ENCODE data around the gene LDB3.
"Not testable (repeated sequence)": the region's sequence is repeated elsewhere in the genome, so short reads cannot be mapped to it uniquely, and the experiment has no call there.

Gene LDB3, protein sequence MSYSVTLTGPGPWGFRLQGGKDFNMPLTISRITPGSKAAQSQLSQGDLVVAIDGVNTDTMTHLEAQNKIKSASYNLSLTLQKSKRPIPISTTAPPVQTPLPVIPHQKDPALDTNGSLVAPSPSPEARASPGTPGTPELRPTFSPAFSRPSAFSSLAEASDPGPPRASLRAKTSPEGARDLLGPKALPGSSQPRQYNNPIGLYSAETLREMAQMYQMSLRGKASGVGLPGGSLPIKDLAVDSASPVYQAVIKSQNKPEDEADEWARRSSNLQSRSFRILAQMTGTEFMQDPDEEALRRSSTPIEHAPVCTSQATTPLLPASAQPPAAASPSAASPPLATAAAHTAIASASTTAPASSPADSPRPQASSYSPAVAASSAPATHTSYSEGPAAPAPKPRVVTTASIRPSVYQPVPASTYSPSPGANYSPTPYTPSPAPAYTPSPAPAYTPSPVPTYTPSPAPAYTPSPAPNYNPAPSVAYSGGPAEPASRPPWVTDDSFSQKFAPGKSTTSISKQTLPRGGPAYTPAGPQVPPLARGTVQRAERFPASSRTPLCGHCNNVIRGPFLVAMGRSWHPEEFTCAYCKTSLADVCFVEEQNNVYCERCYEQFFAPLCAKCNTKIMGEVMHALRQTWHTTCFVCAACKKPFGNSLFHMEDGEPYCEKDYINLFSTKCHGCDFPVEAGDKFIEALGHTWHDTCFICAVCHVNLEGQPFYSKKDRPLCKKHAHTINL

DNA sequence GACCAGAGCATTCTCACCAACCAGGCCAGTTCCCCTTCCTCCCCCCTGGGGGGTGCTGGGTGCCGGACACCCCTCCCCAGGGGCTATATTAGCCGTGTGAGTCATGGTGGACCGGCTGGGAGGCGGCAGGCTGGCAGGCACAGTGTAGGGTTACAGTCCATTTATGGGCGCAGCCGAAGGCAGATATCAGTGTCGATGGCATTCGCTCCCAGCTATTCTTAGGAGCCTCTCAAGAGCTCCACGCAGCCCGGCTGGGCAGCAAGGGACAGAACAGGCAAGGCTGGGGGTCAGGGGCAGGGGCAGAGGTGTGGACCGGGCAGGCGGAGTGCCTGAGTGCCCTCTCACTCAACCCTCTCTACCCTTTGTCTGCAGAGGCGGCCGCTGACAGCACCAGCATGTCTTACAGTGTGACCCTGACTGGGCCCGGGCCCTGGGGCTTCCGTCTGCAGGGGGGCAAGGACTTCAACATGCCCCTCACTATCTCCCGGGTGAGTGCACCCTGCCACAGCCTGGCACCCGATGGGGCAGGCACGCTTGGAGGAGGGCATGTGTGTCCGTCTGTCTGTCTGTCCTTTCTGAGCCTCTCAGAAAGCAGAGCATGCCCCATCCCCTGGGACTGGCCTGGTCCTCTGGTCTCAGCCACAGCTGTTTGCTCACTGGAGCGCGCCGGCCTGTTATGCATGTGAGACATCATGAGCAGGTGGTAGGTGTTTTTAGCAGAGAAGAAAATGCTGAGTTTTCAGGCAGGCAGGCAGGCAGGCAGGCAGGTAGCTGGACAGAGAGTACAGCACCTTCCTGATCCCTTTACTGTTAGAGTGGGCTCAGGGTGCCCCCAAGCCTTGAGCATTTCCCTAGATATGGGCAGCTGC, at the start of gene LDB3:
Gene LDB3 (plus strand): TSS at position 215 of the 869 bp plus-strand sequence. CDS start 181 bp downstream, at position 396.
- no peak for DNase-seq (ENCODE audit: low read depth)

DNA sequence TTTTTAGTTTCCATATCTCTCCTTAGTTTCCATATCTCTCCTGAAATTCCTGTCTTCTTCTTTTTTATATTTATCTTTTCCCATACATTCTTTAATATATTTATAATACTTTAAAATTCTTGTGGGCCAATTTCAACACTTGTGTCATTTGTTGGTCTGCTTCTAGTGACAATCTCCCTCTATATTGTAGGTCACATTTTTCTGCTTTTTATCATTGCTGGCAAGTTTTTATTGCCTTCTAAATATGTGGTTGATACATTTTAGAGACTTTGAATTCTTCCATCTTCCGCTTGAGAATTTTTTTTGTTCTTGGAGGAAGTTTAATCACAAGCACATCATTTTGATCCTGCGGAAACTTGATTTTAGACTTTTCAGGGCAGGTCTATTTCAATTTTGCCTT, 40.0 kb upstream of the LDB3 start:
- no peak for DNase-seq (ENCODE audit: low read depth)

DNA sequence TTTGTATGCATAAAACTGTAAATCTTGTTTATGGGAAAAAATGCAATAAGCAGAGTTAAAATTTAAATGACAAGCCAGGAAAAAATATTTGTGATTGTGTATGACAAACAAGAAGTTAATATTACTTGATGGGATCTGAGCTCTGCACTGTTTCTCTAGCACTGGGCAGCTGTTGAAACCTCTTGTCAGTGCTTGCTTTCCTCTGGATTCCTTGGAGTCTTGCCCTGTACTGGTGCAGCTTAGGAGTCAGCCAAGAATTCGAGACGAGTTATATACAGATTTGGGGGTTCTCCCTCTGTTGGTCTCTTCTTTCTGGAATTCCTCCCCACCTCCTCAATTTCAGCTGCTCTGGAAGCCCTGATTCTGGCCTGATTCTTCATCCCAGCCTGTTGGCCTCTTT, 38.2 kb upstream of the LDB3 start:
- no peak for DNase-seq (ENCODE audit: low read depth)

DNA sequence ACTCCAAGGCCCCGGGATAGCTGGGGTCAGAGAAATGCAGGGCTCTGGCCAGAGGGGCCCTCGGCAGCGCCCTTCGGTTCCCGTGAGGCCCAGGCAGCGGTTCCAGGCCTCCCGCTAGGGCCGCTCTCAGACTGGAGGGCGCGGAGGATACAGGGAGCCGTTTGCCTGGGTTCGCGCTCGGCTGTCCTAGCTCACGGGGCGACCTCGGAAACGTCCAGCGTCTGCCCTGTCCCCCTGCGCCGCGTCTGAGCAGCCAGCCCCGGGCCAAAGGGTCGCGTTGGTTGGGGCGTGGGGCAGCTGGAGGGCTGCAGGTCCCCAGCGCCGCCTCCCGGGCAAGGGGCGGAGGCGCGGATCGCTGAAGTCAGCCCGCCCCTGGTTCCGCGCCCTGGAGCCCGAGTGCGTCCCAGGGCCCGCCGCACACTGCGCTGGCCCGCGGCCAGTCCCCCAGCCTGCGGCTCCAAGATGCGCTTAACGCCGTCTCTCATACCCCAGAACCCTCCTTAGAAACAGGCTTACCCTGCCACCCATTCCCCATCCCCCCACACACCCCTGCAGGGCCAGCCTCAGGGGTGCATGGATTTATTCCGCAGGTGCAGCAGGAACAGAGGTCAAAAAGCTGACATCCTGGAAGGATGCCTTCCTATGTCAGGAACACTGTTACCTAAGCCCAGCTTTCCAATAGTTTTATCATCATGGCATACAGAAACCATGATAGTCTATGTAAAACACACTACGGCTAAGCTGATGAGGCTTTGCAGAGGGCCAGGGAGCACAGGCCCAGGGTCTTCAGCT, 36.1 kb upstream of the LDB3 start:
- DNase-seq (ENCODE audit: low read depth): no peak

DNA sequence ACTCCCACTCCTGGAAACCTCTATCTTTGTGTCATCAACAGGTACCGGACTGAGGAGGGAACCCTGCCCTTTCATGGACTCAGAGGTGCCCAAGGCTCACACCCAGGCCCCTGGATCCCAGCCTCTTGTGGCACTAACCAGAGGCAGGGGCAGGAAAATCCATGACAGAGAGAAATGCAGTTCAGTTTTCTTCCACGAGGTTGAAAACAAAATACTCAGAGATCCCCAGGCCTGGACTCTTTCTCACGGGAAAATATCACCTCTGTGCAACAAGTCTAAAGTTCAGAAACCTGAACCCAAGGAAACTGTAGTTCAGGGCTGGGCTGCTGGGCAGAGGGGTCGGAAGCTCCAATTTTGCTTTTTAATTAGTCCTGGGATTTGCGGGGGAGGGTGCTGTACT, 35.4 kb upstream of the LDB3 start:
- DNase-seq (ENCODE audit: low read depth): no peak

DNA sequence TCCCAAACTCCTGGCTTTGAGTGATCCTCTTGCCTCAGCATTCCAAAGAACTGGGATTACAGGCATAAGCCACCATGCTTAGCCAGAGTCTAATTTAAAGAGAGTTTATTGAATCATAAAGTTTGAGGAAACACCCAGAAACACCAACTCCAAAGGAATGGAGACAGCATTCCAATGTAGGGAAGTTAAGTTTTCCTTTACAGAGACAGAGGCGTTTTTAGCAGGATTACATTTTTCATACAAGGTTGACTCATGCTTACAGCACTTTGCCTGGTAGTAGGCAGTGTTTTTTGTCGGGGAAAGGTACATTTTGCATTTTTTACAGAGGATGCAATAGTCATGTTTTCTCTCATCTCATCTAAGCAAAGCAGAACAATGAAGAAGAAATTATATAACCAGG, 32.9 kb upstream of the LDB3 start:
- DNase-seq (ENCODE audit: low read depth): no peak

DNA sequence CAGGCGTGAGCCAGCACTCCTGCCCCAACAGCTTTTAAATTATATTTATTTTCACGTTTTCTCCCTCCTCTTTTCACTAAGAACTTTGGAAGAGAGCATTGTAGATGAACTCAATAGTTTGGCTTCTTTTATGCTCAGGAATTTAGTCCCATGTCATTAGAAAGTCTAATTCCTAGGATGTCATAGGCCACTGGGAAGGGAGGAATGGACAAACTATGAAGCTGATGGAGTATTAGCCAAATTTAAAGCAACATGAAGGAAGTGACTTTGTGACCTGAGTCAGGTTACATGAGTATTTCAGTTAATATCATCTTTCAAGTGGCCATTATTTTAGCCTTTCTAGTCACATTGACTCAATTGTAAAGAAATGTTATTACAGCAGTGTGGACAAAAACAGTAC, 32.0 kb upstream of the LDB3 start:
- no peak for DNase-seq (ENCODE audit: low read depth)

DNA sequence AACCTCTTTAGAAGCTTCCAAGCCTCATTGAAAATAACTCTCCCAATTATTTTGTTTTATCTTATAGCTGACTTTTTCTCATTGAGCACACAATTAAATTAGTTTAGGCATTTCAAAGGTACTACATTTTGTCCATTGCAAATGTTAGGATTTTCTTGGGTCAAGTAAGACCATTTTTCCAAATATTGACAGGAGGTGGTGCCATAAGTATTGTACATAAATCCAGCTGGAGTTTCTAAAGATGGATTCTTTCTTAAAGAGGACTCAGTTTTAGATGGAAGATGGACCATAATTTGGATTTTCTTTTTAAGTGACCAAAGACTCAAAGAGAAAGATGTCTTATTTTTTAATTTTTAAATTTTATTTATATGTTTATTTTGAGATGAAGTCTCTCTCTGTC, 26.3 kb upstream of the LDB3 start:
- DNase-seq (ENCODE audit: low read depth): no peak

DNA sequence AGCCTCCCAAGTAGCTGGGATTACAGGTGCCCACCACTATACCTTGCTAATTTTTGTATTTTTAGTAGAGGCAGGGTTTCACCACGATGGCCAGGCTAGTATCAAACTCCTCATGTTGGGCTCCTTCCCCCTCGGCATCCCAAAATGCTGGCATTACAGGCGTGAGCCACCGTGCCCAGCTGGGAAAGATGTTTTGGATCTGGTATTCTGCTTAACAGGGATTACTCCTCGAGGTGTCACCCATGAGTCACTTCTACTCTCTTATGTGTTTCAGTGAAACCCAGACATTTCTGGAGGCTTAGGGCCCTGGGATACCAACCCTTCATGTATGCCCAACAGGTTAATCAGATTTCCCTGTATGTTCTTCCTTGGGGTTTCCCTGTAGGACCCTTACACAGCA, 25.8 kb upstream of the LDB3 start:
- DNase-seq (ENCODE audit: low read depth): no peak

DNA sequence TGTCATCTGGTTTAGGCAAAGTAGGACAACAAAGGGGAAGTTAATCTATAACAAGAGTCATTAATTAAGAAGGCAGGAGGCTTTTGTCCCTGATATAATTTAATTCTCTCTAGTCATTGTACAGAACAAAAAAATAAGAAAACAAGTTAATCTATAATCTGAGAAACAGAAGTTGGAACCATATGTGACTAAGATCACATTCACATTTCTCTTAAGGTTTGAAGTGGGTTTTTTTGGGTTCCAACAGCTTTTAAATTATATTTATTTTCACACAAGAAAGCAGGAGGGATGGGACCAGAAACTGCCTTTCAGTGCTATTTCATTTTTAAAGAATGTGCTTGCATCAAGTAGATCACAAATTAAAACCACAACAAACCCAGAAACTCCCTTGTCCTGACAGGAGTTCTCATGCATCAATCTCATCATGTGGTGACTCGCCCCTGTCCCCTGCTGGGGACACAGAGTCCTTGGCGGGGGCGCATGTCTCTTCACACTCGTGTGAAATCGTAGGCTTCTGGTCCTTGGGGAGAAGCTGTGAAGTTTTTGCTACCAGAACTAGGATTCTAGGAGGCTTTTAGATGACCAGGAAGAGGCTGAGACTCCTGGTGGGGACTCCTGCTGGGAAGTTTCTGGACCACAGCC, 24.0 kb upstream of the LDB3 start:
- no peak for DNase-seq (ENCODE audit: low read depth)

DNA sequence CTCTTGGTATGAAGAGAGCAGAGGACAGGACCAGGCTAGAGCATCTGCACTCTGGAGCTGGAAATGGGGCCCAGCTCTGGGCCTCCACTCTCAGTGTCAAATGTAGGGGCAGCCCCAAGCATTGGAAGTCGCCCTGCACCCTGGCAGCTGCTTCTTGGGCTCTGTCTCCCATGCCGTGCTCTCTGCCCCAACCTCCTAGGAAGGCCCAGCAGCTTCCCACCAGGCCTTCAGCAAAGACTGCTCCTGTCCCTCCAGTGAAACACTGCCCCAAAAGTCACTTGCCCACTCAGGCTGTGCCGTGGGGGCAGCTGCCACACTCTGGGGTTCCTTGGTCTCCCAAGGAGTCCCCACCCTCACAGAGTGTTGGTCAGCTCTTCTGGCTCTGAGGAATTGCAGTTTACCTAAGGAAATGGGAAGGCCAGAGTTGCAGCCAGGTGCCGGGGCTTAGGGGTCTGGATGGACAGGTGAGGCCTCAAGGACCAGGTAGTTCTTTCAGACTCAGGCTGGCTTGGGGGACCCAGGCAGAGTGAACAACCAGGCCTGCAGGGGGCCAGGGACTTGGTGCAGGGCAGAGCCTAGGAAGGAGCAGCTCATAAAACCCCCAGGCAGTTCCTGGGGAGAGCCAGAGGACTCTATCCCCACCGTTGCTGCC, 23.4 kb upstream of the LDB3 start:
- DNase-seq (ENCODE audit: low read depth): no peak

DNA sequence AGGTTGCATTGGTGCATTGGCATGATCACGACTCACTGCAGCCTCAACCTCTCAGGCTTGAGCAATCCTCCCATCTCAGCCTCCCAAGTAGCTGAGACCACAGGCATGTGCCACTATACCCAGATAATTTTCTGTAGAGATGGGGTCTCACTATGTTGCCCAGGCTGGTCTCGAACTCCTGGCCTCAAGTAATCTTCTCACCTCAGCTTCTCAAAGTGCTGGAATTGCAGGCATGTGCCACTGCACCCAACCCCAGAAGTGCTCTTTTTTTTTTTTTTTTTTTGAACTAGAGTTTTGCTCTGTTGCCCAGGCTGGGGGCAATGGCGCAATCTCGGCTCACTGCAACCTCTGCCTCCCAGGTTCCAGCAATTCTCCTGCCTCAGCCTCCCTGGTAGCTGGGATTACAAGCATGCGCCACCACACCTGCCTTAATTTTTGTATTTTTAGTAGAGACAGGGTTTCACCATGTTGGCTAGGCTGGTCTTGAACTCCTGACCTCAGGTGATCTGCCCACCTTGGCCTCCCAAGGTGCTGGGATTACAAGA, 22.6 kb upstream of the LDB3 start:
- DNase-seq (ENCODE audit: low read depth): not testable (repeated sequence)

DNA sequence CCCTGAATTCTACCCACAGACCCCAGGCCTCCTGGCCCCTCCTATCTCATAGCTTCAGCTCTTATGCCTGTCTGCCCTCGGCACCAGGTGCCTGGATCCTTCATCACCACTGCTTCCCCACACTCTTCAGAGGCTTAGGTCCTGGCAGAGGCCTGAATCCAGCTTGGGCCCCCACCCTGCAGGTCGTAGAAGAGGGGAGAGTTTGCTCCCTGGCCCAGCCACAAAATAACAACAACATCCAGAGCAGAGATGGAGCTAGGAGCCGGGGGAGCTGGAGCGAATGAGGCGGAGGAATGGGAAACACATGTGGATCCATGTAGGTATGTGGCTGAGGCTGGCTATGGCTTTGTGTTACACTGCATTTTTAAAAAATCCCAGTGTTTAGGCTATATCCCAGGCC, 21.8 kb upstream of the LDB3 start:
- DNase-seq (ENCODE audit: low read depth): no peak

DNA sequence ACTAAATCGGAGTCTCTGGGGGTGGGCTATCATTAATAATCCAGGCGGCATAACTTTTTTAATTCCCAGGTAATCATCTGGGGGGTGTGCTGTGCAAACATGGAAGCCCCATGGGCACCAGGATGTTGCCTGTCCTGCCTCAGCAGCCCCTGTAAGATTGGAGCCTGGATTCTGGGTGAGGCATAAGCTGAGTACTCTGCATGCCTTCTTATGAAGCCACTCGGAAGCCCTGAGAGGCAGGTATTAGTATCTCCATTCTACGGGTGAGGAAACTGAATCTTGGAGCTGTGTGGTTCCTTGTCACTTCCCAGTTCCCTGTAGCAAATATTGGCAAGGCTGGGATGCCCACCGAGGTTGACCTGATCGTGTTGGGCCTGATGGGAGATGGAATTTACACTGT, 21.4 kb upstream of the LDB3 start:
- no peak for DNase-seq (ENCODE audit: low read depth)

DNA sequence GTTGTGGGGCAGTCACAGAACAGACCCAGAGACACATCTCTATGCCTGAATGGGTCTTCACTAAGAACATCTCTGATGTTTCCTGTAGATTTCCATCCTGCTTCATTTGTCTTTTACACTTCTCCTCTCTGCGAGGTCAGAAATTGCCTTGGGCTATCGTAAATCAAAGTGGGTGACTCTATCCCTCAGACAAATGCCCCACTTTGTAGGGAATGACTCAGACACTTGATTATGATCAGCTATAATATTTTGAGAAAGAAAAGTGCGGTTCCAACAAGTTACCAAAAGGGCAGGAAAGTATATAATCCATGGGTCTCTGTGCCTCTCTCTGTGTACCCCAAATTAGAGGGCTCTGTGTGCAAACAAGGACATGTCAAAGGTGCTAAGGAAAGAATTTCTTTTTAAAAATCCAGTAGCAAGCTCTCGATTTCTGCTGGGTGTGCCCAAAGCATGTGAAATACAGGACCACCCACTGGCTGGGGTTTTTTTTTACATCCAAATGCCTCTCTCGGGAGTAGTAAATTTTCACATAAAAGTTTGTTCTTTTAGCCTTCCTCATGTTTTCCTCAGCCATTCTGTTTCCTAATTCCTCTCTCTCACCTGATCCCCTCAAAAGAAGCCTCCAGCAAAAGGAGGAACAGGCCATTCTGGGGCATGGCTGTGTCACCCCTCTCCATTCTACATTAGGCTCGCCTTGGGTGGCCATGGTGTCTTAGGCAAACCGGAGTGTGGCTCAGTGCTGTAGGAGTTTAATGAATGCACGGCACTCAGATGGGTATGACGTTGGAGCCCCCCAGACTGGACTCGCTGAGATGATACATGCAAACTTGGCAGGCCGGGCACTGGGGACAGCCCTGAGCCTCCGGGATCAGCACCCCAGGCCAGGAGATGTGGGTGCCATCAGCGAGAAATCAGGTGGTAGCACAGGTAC, 20.3 kb upstream of the LDB3 start:
- no peak for DNase-seq (ENCODE audit: low read depth)

DNA sequence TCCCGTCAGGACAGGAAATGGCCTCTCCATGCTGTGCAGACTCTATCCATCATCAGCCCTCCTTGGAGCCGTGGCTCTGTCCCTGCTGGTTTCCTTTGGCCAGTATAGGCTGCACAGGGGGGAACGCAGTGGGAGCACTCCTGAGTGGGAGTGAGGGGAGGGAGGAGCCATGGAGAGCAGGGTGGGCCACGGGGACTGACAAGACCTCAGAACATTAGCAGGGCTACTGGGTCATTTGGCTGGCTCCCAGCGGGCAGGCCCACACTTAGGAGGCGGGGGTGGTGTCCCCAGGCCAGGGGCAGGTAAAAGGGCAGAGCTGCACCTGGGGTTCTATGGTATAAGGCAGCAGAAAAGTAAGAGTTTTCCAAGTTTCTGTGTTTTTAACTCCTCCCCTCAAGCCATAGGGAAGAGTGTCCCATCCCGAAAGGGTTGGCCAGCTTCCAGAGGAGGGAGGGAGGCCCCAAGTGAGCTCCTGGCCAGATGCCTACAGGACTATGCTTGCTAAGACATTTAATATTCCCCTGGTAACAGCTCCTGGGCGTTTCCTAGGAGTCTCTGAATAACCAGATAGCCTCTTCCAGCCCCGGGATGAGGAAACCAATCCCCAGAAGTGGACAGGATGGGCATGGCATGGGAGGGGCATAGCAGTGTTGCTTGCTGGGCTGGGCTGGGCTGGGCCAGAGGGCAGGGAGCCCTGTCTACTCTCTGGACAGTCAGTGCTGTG, 19.4 kb upstream of the LDB3 start:
- no peak for DNase-seq (ENCODE audit: low read depth)

DNA sequence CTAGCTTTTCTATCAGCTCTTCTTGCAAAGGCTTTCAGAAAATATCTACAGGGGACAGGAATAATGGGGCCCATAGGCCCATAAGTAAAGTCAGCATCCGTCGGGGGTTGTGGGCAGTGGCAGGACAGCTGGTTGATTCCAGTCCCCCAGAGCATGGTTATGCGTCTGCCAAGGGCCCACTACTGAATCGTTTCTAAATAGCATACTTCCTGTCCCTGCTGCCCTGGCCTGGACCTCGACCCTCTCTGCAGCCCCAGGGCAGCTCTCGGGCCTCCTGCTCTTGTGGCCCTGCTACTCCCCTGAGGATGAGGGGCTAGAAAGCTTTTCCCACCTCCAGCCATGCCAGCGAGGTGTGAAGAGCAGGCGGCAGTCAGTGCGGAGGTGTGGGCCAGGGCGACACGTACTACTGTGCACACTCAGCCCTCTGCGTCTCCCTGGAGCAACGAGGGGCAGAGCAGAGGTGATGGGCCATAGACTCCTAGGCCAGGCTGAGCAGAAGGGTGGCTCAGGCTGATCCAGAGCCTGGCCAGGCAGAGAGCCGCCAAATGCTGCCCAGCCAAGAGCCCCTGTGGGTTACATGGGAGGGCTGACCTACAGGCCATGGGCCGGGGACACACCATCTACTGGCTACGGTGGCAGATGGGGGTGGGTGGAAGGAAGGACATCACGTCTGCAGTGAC, 18.7 kb upstream of the LDB3 start:
- no peak for DNase-seq (ENCODE audit: low read depth)

DNA sequence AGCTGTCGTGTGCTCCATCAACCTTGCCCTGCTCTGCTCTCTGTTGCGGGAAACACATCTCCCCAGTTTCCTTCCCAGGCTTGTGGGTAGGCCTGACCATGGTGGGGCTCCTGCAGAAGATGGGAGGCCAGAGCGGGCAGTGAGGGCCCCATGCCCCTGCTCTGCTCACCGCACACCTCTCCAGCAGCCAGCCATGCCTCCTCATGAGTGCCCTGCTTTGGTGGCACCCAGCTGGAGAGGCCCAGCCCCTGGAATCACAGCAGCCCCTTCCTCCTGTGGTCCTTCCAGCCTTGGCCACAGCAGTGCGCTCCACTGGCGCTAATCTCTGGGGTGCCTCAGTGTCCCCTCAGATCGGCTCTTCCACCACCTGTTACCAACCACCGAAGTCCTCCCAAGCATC, 18.2 kb upstream of the LDB3 start:
- no peak for DNase-seq (ENCODE audit: low read depth)

All from activated T-helper 9 cell treated with anti-CD3 and anti-CD28 coated beads, Interleukin-2, amount 50 U/mL, for 16 hours (primary cell).